Measurements from ENCODE around the gene LRRTM3.

DNA sequence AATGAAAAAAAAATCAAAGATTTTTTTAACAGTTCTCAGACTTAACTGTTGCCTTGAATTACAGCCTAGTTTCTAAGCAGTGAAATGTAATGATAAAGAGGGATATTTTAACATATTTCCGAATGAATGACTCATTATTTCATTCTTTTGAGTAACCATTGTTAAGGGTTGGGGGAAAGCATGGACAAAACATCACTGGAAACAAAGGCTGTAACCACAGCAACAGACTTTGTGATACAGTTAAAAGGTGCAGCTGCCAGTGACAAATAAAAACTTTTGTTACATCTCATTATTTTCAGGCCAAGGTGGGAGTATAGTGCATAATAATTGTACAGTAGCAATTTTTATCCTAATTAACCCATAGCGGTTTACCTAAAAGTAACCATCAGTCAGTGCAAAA, 172.6 kb downstream of the LRRTM3 start:
- TF ChIP-seq YY1 (IDR thresholded peaks at IDR 0.05; ENCODE audit: insufficient read depth, insufficient read length): no peak
- TF ChIP-seq ZNF274 (IDR thresholded peaks at IDR 0.05; ENCODE audit: low read depth, low read length): no peak
- no peak for TF ChIP-seq SUZ12 (IDR thresholded peaks at IDR 0.05; ENCODE audit: extremely low read depth, insufficient read depth, insufficient read length)
